ENCODE data around the gene DLL3.

DNA sequence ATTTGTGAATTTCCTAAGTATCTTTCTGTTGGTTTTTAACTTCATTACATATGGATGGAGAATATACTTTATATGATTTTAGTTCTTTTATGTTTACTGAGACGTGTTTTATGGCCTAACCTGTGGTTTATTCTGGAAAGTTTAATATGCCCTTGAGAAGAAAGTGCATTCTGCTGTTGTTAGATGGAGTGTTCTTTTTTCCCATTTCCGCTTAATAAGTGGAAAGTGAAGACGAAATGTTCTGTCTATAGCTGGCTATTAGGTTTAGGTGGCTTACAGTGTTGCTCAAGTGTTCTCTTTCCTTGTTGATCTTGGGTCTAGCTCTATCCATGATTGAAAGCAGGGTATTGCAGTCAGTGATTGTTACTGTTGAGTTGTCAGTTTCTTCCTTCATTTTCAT is 35.3 kb upstream of the DLL3 start:
- TF ChIP-seq, protein P1, sequence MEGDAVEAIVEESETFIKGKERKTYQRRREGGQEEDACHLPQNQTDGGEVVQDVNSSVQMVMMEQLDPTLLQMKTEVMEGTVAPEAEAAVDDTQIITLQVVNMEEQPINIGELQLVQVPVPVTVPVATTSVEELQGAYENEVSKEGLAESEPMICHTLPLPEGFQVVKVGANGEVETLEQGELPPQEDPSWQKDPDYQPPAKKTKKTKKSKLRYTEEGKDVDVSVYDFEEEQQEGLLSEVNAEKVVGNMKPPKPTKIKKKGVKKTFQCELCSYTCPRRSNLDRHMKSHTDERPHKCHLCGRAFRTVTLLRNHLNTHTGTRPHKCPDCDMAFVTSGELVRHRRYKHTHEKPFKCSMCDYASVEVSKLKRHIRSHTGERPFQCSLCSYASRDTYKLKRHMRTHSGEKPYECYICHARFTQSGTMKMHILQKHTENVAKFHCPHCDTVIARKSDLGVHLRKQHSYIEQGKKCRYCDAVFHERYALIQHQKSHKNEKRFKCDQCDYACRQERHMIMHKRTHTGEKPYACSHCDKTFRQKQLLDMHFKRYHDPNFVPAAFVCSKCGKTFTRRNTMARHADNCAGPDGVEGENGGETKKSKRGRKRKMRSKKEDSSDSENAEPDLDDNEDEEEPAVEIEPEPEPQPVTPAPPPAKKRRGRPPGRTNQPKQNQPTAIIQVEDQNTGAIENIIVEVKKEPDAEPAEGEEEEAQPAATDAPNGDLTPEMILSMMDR (IDR thresholded peaks at IDR 0.05) = no peak
- TF ChIP-seq POLR2A (IDR thresholded peaks at IDR 0.05) (no peak), POLR2AphosphoS5 (IDR thresholded peaks at IDR 0.05) (no peak)
